GM19240 (cell line): ENCODE measurements around the gene DIP2C.
"Not testable (repeated sequence)": the region's sequence is repeated elsewhere in the genome, so short reads cannot be mapped to it uniquely, and the experiment has no call there.

Source experiments
- DNase-seq: peaks from one replicate; pipeline ENCODE4 v3.0.0; 2011; ENCODE audit warnings: low spot score; ENCODE audit not compliant: insufficient read length

DIP2C gene

GRCh38 chr10:380313-380940 is 309.0 kb downstream of the DIP2C start:
- no peak for DNase-seq

DNA sequence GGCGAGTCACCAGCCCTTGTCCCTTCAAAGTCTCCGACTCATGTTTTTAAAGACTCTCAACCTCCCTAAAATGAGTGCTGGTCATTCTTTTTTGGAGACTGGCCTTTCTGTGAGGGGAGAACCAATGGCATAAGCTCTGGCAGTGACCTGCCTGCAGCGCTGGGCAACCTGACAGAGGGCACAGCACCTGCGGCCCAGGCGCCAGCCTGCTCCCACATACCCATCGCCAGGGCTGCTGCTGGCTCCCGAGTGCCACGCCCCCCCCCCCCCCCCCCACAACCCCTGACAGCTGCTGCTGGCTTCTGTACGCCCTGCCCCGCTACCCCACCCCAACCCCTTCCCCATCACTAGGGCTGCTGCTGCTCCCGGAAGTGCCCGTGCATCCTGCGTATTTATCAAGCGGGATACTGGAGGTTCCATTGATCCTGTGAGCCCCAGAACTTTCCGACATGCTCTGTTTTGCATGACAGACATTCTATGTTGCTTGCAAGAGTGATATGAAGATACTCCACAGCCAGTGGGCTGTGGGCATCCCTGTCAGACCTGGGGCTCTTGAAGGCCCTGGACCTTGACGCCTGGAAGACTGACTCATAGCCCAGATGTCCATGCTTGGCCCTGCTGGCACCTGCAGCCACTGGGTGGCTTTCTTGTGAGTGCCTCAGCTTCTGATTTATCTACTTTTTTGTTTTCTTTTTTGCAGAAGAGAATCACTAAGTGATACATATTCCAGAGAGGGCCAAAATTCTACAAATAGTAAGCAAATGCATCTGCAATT is 310.4 kb downstream of the DIP2C start:
- DNase-seq, result no peak

DNA sequence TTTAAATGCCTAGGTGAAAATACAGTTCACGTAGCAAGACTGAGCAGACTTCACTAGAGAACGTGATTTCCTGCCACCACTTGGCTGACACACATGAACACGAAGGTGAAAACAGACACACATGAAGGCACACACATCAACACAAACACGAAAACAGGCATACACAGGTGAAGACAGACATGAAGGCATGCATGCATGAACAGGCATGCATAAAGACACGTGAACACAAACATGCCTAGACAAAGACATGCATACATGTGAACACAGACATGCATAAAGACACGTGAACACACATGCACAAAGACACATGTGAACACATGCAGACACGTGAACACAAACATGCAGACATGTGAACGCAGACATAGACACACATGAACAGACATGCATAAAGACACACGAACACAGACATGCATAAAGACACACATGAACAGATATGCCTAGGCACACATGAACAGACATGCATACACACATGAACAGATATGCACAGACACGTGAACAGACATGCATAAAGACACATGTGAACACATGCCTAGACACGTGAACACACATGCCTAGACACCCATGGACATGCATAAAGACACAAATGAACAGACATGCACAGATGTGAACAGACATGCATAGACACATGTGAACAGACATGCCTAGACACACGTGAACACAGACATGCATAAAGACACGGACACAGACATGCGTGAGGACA is 311.1 kb downstream of the DIP2C start:
- no peak for DNase-seq

GRCh38 chr10:377228-377627 is 312.2 kb downstream of the DIP2C start:
- DNase-seq, result no peak

DNA sequence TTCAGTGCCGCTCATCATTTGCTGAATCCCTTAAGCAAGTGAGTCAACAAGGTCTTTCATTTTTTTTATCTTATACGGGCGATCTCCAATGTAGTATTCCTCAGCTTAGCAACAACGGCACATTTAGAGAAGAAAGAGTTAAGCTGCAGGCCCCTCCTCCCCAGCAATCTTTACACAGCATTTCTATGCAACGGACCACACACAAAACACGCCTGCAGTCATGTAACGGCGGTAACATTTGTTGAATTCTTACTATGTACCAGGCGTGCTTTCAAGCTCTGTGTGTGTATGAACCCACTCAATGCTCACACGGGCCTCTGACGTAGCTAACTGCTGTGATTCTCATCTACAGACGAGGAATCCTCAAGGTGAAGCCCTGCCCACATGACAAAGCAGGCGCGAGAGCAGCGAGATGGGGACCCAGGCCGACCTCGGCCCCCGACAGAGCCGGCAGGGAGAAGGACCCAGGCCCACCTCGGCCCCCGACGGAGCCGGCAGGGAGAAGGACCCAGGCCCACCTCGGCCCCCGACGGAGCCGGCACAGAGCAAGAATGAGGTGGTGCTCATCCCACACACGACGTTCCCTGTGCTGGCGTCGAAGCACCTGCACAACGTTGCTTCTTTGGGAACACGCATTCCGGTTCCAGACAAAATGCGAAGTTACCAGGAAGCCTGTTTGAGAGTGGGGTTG is 313.5 kb downstream of the DIP2C start:
- DNase-seq, result no peak

- DNase-seq, result no peak
These were observed 315.1 kb downstream of the DIP2C start for GRCh38 chr10:374354-374753.

DNA sequence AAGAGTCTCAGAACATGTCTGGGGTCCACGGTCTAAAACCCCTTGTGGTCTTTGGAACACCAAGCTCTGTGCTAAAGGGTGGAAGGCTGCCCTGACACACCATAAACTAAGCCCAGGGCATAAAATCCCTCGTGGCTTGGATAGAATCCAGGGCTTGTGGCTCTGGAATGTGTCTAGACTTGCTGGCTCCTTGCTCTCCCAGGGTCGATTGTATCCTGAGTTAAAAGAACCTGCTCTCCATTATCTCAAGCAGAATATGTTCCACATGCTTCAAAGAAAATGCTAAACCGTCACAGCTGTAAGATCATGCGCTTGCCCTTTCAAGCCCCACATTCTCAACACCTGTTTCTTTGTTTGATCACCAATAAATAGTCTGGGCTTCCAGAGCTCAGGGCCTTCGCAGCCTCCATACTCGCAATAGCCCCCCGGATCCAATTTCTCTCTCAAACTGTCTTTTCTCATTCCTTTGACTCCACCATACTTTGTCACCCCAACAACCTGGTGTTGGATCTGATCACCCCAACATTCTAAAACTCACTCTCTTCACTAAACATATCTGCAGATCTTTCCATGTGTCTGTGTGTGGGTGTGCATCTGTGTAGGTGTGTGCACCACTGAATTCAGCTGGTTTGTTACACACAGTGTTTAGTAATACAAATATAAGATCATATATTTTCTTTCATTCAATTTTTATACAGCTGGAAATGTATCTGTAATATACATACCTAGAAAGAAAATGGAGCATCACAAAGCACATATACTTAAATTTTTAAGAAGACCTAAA is 315.8 kb downstream of the DIP2C start:
- no peak for DNase-seq

GRCh38 chr10:373015-373414 is 316.5 kb downstream of the DIP2C start:
- DNase-seq, result no peak

DNA sequence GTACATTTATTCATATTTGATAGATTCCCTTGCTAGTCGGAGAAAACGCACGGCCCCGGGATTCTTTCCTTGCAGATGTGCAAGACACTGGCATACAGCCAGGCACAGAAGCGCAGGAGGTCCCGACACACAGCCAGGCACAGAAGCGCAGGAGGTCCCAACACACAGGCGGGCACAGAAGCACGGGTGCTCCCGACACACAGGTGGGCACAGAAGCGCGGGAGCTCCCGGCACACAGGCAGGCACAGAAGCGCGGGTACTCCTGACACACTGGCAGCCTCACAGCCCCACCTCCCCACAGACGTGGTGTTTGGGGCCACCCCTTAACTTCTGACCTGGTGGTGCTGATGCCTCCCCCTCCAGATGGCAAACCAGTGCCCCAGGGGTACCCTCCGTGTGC is 316.9 kb downstream of the DIP2C start:
- no peak for DNase-seq

DNA sequence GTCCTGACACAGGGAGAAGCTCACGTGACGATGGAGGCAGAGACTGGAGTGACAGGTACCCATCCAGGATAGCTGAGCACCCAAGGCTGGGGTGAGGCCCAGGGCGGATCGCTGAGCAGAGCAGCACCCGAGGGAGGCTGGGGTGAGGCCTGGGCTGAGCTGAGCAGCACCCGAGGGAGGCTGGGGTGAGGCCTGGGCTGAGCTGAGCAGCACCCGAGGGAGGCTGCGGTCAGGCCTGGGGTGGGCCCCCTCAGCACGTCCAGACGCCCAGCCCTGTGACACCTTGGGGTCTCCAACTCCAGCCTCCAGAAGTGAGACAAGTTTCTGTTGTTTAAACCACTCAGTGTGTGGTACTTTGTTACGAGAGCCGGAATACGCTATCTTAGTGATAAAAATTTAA is 318.0 kb downstream of the DIP2C start:
- DNase-seq, result no peak

- DNase-seq, result no peak
These were observed 319.0 kb downstream of the DIP2C start for GRCh38 chr10:370449-370825.

GRCh38 chr10:369684-370448 is 319.6 kb downstream of the DIP2C start:
- no peak for DNase-seq

DNA sequence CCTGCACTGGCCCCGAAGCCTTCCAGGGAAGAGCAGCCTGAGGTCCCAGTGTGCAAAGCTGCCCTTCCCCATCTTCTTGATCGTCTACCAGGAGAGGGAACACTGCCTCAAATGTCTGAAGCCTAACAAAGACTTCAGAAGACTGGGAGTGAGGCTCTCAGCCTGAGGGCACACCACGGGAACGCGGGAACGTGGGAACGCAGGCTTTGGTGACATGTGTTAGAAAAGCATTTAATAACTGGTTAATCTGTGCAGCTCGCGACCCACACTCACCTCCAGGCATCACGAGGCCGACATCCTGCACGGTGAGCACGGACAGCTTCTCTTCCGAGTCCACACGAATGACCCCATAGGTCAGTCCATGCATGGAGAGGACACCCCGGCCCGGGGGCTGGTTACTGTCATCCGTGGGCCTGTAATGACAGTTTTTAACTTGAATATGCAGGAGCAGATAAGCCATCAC is 320.2 kb downstream of the DIP2C start:
- no peak for DNase-seq

GRCh38 chr10:368579-369220 is 320.8 kb downstream of the DIP2C start:
- DNase-seq, result no peak

DNA sequence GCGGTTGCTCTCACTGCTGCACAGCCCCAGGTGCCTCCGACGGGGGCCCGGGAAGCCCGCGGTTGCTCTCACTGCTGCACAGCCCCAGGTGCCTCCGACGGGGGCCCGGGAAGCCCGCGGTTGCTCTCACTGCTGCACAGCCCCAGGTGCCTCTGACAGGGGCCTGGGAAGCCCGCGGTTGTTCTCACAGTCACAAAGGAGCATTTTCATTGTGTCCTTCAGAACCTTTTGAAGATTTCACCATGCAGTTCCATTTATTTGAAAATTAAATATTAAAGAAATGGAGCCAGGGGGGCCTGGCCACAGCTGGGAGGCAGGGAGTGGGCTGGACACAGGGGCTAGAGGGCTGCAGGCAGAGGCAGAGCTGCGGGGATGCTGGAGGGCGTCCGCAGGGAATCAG is 321.4 kb downstream of the DIP2C start:
- not testable (repeated sequence) for DNase-seq

DNA sequence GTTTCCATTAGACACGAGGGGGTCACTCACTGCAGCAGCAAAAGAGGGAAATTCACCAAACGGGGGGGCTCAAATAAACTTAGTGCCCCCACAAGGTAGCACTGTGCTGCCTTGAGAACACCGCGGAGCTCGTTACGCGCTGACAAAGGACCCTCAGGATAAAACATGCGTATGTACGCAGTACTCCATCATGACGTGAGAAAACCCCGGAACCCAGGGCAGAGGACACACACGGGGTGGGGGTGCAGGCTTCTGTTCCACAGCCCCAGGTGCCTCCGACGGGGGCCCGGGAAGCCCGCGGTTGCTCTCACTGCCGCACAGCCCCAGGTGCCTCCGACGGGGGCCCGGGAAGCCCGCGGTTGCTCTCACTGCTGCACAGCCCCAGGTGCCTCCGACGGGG is 321.8 kb downstream of the DIP2C start:
- DNase-seq, result no peak

- DNase-seq, result no peak
These were observed 323.3 kb downstream of the DIP2C start for GRCh38 chr10:366186-366585.

- DNase-seq, result no peak
These were observed 325.1 kb downstream of the DIP2C start for GRCh38 chr10:364267-364775.

- DNase-seq, result no peak
These were observed 326.3 kb downstream of the DIP2C start for GRCh38 chr10:363152-363551.
